SK-N-SH treated with all-trans-retinoic acid at 6 μM for 48 hours (cell line): ENCODE data around the gene KCNG2.

Experiments used
- ARNTL ChIP-seq: fragments of 450-650 bp; formaldehyde crosslinking; IDR thresholded peaks from 2 replicates; pipeline ENCODE4 v1.5.0; 2020; ENCODE audit warnings: low read depth, mild to moderate bottlenecking, moderate library complexity, borderline replicate concordance
- ESRRG ChIP-seq: fragments of 250-450 bp; sonication (Bioruptor Pico); IDR thresholded peaks from 2 replicates; pipeline ENCODE4 v1.6.1; 2021; ENCODE audit warnings: mild to moderate bottlenecking
- GLIS3 ChIP-seq: fragments of 250-450 bp; sonication (Bioruptor Pico); IDR thresholded peaks from 2 replicates; pipeline ENCODE4 v1.5.0; 2020; ENCODE audit warnings: mild to moderate bottlenecking, moderate library complexity
- OSR1 ChIP-seq: fragments of 250-450 bp; sonication (Bioruptor Pico); IDR thresholded peaks from 2 replicates; pipeline ENCODE4 v1.8.0; 2022; ENCODE audit warnings: moderate library complexity, mild to moderate bottlenecking, inconsistent platforms
- ZFP3 ChIP-seq: fragments of 250-450 bp; sonication (Bioruptor Pico); IDR thresholded peaks from 2 replicates; pipeline ENCODE4 v1.5.0; 2020; ENCODE audit warnings: mild to moderate bottlenecking, moderate library complexity
- TF ChIP-seq, protein P1 (sequence below): fragments of 250-450 bp; sonication (Bioruptor Pico); IDR thresholded peaks from 2 replicates; pipeline ENCODE4 v1.5.1; 2021; ENCODE audit warnings: mild to moderate bottlenecking, moderate library complexity

DNA sequence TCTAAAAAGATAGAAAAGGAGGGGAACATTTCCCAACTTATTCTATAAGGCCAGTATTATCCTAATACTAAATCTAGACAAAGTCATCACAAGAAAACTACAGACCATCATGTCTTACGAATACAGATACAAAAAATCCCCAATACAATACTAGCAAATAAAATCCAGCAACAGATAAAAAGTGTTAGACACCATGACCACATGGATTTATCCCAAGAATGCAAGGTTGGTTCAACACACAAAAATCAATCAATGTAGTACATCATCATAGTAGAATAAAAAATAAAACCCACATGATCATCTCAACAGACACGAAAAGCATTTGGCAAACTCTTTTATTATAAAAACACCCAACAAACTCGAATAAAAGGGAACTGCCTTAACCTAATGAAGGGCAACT is 135.2 kb downstream of the KCNG2 start:
- TF ChIP-seq ESRRG = no peak
- TF ChIP-seq ZFP3 = no peak
- TF ChIP-seq, protein P1, sequence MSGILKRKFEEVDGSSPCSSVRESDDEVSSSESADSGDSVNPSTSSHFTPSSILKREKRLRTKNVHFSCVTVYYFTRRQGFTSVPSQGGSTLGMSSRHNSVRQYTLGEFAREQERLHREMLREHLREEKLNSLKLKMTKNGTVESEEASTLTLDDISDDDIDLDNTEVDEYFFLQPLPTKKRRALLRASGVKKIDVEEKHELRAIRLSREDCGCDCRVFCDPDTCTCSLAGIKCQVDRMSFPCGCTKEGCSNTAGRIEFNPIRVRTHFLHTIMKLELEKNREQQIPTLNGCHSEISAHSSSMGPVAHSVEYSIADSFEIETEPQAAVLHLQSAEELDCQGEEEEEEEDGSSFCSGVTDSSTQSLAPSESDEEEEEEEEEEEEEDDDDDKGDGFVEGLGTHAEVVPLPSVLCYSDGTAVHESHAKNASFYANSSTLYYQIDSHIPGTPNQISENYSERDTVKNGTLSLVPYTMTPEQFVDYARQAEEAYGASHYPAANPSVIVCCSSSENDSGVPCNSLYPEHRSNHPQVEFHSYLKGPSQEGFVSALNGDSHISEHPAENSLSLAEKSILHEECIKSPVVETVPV = no peak
- TF ChIP-seq GLIS3 (CRISPR knock-in tag) = no peak
- TF ChIP-seq OSR1 (CRISPR knock-in tag) = no peak
- no peak for TF ChIP-seq ARNTL (CRISPR knock-in tag)
